ENCODE results near the gene CASTOR1. TPM values are rescaled to one million over a fixed set of nuclear protein-coding genes. Genes with fewer than 3 reads are reported as not detected.
A peak's percentile ranks its signal among the peaks of the same experiment; 100 is the strongest.
"Not testable (repeated sequence)": the region's sequence is repeated elsewhere in the genome, so short reads cannot be mapped to it uniquely, and the experiment has no call there.

The CASTOR1 gene
- polyA plus RNA-seq (ENCODE audit: insufficient read length): 8.3 TPM
- long read RNA-seq, donor 1, transcript CASTOR1-202 (9 exons, 1,623 nt): major isoform, 5 of 7 reads
- long read RNA-seq, donor 1, partial matches to known transcripts: 0 of 7 reads
- long read RNA-seq, donor 1, other reads (novel, unspliced or antisense): 0 of 7 reads
- long read RNA-seq, donor 2, partial matches to known transcripts: 0 of 3 reads
- long read RNA-seq, donor 2, other reads (novel, unspliced or antisense): 0 of 3 reads
- long read RNA-seq, donor 3: 0 reads
- long read RNA-seq, donor 4: 0 reads
- long read RNA-seq, donor 5, partial matches to known transcripts: 0 of 4 reads
- long read RNA-seq, donor 5, other reads (novel, unspliced or antisense): 0 of 4 reads
- long read RNA-seq, donor 6, partial matches to known transcripts: 0 of 2 reads
- long read RNA-seq, donor 6, other reads (novel, unspliced or antisense): 0 of 2 reads
- long read RNA-seq, donor 7, transcript CASTOR1-202 (9 exons, 1,623 nt): major isoform, 7 of 13 reads
- long read RNA-seq, donor 7, partial matches to known transcripts: 5 of 13 reads
- long read RNA-seq, donor 7, other reads (novel, unspliced or antisense): 0 of 13 reads
- long read RNA-seq, donor 8: 0 reads

- DNase-seq: peak; percentile 96
These were observed at the start of gene CASTOR1 for GRCh38 chr22:30289141-30289979. Gene CASTOR1, minus strand, starts transcription at chr22:30289505. Its CDS starts 8 bp downstream, at chr22:30289497.

GRCh38 chr22:30338802-30339201 lies 49.5 kb upstream of the CASTOR1 start:
- no peak for DNase-seq

- DNase-seq: not testable (repeated sequence)
These were observed 49.0 kb upstream of the CASTOR1 start for GRCh38 chr22:30338341-30338740.

GRCh38 chr22:30337461-30337778 lies 48.1 kb upstream of the CASTOR1 start:
- no peak for DNase-seq

GRCh38 chr22:30336752-30337460 lies 47.6 kb upstream of the CASTOR1 start:
- DNase-seq: no peak

GRCh38 chr22:30335236-30335635 lies 45.9 kb upstream of the CASTOR1 start:
- no peak for DNase-seq

GRCh38 chr22:30334646-30335045 lies 45.3 kb upstream of the CASTOR1 start:
- no peak for DNase-seq

- DNase-seq: no peak
These were observed 44.4 kb upstream of the CASTOR1 start for GRCh38 chr22:30333707-30334087.

- DNase-seq: no peak
These were observed 43.8 kb upstream of the CASTOR1 start for GRCh38 chr22:30332994-30333706.

GRCh38 chr22:30332551-30332950 lies 43.2 kb upstream of the CASTOR1 start:
- no peak for DNase-seq

GRCh38 chr22:30328466-30329049 lies 39.3 kb upstream of the CASTOR1 start:
- DNase-seq: no peak

- no peak for DNase-seq
These were observed 38.6 kb upstream of the CASTOR1 start for GRCh38 chr22:30327864-30328345.

- peak; percentile 88 for DNase-seq
These were observed 37.5 kb upstream of the CASTOR1 start, which contains the start of gene TBC1D10A for GRCh38 chr22:30326706-30327362. Gene TBC1D10A, minus strand, starts transcription at chr22:30326941. Its CDS starts 60 bp downstream, at chr22:30326881.

GRCh38 chr22:30326255-30326705 lies 37.0 kb upstream of the CASTOR1 start:
- no peak for DNase-seq

GRCh38 chr22:30325724-30326254 lies 36.5 kb upstream of the CASTOR1 start:
- no peak for DNase-seq

- no peak for DNase-seq
These were observed 35.9 kb upstream of the CASTOR1 start for GRCh38 chr22:30325065-30325720.

- DNase-seq: no peak
These were observed 34.9 kb upstream of the CASTOR1 start for GRCh38 chr22:30324014-30324730.

- no peak for DNase-seq
These were observed 33.9 kb upstream of the CASTOR1 start for GRCh38 chr22:30323246-30323645.

GRCh38 chr22:30321461-30321860 lies 32.2 kb upstream of the CASTOR1 start:
- DNase-seq: no peak

All from left kidney (tissue), 8 donors.